Fibroblast of lung (primary cell): ENCODE results near the gene CALHM3.

Experiments
- EZH2 ChIP-seq: IDR thresholded peaks from 2 replicates; pipeline ENCODE4 v1.5.1; 2012; ENCODE audit warnings: low read length, control low read depth, mild to moderate bottlenecking; ENCODE audit errors: missing control alignments
- TF ChIP-seq, protein P1 (sequence below), 2 donors: IDR thresholded peaks in 1 of 2; conservative IDR thresholded peaks in 1 of 2; 1 replicate in 1 of 2; 2 replicates in 1 of 2; pipeline ENCODE4 v1.5.1; 2011 to 2012; ENCODE audit warnings: low read length in 2 of 2, control low read depth in 1 of 2, inconsistent platforms in 1 of 2, low read depth in 1 of 2, mild to moderate bottlenecking in 1 of 2

DNA sequence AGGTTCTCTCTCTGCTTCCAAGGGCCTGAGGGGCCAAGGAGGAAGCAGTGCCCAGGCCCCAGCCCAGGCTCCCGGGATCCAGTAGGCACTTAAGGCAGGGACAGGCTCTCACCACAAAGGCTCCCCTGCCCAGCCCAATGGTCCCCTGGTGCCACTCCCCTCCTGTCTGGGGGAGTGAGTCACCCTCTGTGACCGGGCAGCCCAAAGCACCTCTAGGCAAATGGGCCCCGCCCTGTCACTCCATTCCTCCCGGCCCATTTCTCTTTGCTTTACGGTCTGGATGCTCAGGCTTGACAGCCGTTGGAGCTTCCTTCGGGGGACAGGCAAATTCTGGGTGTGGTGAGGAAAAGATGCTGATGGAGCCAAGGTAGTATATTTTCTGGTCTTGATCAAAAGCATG, at the start of gene CALHM3:
- TF ChIP-seq, protein P1, sequence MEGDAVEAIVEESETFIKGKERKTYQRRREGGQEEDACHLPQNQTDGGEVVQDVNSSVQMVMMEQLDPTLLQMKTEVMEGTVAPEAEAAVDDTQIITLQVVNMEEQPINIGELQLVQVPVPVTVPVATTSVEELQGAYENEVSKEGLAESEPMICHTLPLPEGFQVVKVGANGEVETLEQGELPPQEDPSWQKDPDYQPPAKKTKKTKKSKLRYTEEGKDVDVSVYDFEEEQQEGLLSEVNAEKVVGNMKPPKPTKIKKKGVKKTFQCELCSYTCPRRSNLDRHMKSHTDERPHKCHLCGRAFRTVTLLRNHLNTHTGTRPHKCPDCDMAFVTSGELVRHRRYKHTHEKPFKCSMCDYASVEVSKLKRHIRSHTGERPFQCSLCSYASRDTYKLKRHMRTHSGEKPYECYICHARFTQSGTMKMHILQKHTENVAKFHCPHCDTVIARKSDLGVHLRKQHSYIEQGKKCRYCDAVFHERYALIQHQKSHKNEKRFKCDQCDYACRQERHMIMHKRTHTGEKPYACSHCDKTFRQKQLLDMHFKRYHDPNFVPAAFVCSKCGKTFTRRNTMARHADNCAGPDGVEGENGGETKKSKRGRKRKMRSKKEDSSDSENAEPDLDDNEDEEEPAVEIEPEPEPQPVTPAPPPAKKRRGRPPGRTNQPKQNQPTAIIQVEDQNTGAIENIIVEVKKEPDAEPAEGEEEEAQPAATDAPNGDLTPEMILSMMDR (conservative IDR thresholded peaks at IDR 0.05 in 1 of 2, IDR thresholded peaks at IDR 0.05 in 1 of 2; ENCODE audit: low read depth in 1 of 2, low read length in 2 of 2), result no peak
- TF ChIP-seq EZH2, result no peak
